Ectodermal cell (in vitro differentiated cells): ENCODE results near the gene CNN2.

ENCODE experiments used
- H3K27ac ChIP-seq: 2 replicates; pipeline ENCODE4 v1.7.0; 2013; ENCODE audit warnings: mild to moderate bottlenecking, low read depth, low read length; ENCODE audit not compliant: insufficient read depth, poor library complexity, severe bottlenecking
- H3K27me3 ChIP-seq: 2 replicates; pipeline ENCODE4 v1.7.0; 2013; ENCODE audit warnings: mild to moderate bottlenecking, low read length; ENCODE audit not compliant: insufficient read depth, control insufficient read depth, poor library complexity, severe bottlenecking
- H3K36me3 ChIP-seq: one replicate; pipeline ENCODE4 v1.7.0; 2013; ENCODE audit warnings: low read length; ENCODE audit not compliant: control insufficient read depth, insufficient read depth
- H3K4me1 ChIP-seq: one replicate; pipeline ENCODE4 v1.7.0; 2013; ENCODE audit warnings: low read length; ENCODE audit not compliant: control insufficient read depth, insufficient read depth
- H3K4me3 ChIP-seq: 2 replicates; pipeline ENCODE4 v1.7.0; 2013; ENCODE audit warnings: low read depth, low read length, control low read depth; ENCODE audit not compliant: insufficient read depth
- H3K9me3 ChIP-seq: 2 replicates; pipeline ENCODE4 v1.7.0; 2013; ENCODE audit warnings: mild to moderate bottlenecking, low read length, moderate library complexity; ENCODE audit not compliant: control insufficient read depth
- WGBS, 2 experiments: methylation state at CpG; one replicate each; pipeline ENCODE4 v1.1.7; 2013; ENCODE audit warnings: missing lambda C conversion rate in 2 of 2; 5-methylcytosine and 5-hydroxymethylcytosine counted together

The CNN2 gene

GRCh38 chr19:1061987-1062386 is 35.6 kb downstream of the CNN2 start:
- Histone ChIP-seq H3K4me1 (peaks cover 13% of the 10 kb centered on the region), H3K9me3 (no peaks in the 10 kb centered on the region), H3K4me3 (no peak overlapping the region), H3K36me3 (peaks cover 1% of the 10 kb centered on the region), H3K27ac (no peak overlapping the region), H3K27me3 (peaks cover 37% of the 10 kb centered on the region)
- 95% methylated on average over 20 of the region's 20 CpGs for WGBS, 2 experiments

GRCh38 chr19:1062387-1063029 is 36.1 kb downstream of the CNN2 start:
- 83 to 84% methylated on average over 16 of the region's 17 CpGs for WGBS, 2 experiments
- Histone ChIP-seq H3K4me3 (no peak overlapping the region), H3K27me3 (peaks cover 43% of the 10 kb centered on the region), H3K9me3 (no peaks in the 10 kb centered on the region), H3K4me1 (peaks cover 13% of the 10 kb centered on the region), H3K36me3 (no peaks in the 10 kb centered on the region), H3K27ac (no peak overlapping the region)

- Histone ChIP-seq H3K36me3 (no peaks in the 10 kb centered on the region), H3K27me3 (peaks cover 50% of the 10 kb centered on the region), H3K4me3 (no peak overlapping the region), H3K27ac (no peak overlapping the region), H3K9me3 (no peaks in the 10 kb centered on the region), H3K4me1 (peaks cover 13% of the 10 kb centered on the region)
- WGBS, 2 experiments: 93% methylated on average over 36 to 37 of the region's 37 CpGs
Measured at GRCh38 chr19:1063030-1063908, 36.9 kb downstream of the CNN2 start.

- no peak overlapping the region for H3K4me3 ChIP-seq
Measured at GRCh38 chr19:1063909-1064660, 37.7 kb downstream of the CNN2 start.

GRCh38 chr19:1064661-1065605 is 38.5 kb downstream of the CNN2 start:
- H3K9me3 ChIP-seq: no peaks in the 10 kb centered on the region
- H3K27ac ChIP-seq: no peak overlapping the region
- 12 to 13% methylated on average over 60 of the region's 60 CpGs for WGBS, 2 experiments
- no peaks in the 10 kb centered on the region for H3K36me3 ChIP-seq
- H3K4me1 ChIP-seq: peaks cover 13% of the 10 kb centered on the region
- H3K4me3 ChIP-seq: peak overlapping the region; percentile 2
- peaks cover 67% of the 10 kb centered on the region for H3K27me3 ChIP-seq

More at GRCh38 chr19:1063909-1064660, 37.7 kb downstream of the CNN2 start:
- 83% methylated on average over 37 of the region's 37 CpGs for WGBS, 2 experiments
- H3K36me3 ChIP-seq: no peaks in the 10 kb centered on the region
- peaks cover 13% of the 10 kb centered on the region for H3K4me1 ChIP-seq
- no peak overlapping the region for H3K27ac ChIP-seq
- H3K27me3 ChIP-seq: peaks cover 58% of the 10 kb centered on the region
- H3K9me3 ChIP-seq: no peaks in the 10 kb centered on the region

- Histone ChIP-seq H3K4me3 (no peak overlapping the region), H3K27me3 (peaks cover 74% of the 10 kb centered on the region), H3K27ac (no peak overlapping the region), H3K4me1 (peaks cover 13% of the 10 kb centered on the region), H3K9me3 (no peaks in the 10 kb centered on the region), H3K36me3 (no peaks in the 10 kb centered on the region)
- 70 to 71% methylated on average over 17 of the region's 17 CpGs for WGBS, 2 experiments
Measured at GRCh38 chr19:1065606-1066109, 39.2 kb downstream of the CNN2 start.

GRCh38 chr19:1066251-1066747 is 39.9 kb downstream of the CNN2 start:
- WGBS, 2 experiments: 60 to 63% methylated on average over 17 of the region's 17 CpGs
- H3K27me3 ChIP-seq: peaks cover 81% of the 10 kb centered on the region
- no peaks in the 10 kb centered on the region for H3K9me3 ChIP-seq
- H3K4me1 ChIP-seq: peaks cover 13% of the 10 kb centered on the region
- H3K36me3 ChIP-seq: no peaks in the 10 kb centered on the region
- no peak overlapping the region for H3K4me3 ChIP-seq
- H3K27ac ChIP-seq: no peak overlapping the region

GRCh38 chr19:1066748-1067340 is 40.4 kb downstream of the CNN2 start, which contains the start of gene ARHGAP45:
TSS of gene ARHGAP45 (plus strand) at chr19:1067167. CDS start at chr19:1067406, 239 bp downstream.
- 10 to 11% methylated on average over 61 of the region's 61 CpGs for WGBS, 2 experiments
- Histone ChIP-seq H3K36me3 (no peaks in the 10 kb centered on the region), H3K4me1 (peaks cover 13% of the 10 kb centered on the region), H3K27me3 (peaks cover 86% of the 10 kb centered on the region), H3K27ac (no peak within 1 kb of the TSS), H3K4me3 (peak within 1 kb of the TSS; percentile 14), H3K9me3 (no peaks in the 10 kb centered on the region)
